ENCODE results near the gene ITPR2.

DNA sequence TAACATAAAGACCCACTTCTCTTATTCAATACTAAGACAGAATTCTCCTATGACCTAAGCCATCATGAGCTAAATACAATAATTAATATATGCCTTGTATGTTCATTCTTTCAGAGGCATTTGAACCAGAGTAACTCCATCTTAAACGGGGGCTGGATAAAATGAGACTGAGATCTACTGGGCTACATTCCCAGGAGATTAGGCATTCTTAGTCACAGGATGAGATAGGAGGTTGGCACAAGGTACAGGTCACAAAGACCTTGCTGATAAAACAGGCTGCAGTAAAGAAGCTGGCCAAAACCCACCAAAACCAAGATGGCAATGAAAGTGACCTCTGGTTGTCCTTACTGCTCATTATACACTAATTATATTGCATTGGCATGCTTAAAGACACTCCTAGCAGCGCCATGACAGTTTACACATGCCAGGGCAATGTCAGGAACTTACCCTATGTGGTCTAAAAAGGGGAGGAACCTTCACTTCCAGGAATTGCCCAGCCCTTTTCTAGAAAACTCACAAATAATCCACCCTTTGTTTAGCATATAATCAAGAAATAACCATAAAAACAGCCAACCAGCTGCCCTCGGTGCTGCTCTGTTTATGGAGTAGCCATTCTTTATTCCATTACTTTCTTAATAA, 376.9 kb downstream of the ITPR2 start:
- TF ChIP-seq, protein P1, sequence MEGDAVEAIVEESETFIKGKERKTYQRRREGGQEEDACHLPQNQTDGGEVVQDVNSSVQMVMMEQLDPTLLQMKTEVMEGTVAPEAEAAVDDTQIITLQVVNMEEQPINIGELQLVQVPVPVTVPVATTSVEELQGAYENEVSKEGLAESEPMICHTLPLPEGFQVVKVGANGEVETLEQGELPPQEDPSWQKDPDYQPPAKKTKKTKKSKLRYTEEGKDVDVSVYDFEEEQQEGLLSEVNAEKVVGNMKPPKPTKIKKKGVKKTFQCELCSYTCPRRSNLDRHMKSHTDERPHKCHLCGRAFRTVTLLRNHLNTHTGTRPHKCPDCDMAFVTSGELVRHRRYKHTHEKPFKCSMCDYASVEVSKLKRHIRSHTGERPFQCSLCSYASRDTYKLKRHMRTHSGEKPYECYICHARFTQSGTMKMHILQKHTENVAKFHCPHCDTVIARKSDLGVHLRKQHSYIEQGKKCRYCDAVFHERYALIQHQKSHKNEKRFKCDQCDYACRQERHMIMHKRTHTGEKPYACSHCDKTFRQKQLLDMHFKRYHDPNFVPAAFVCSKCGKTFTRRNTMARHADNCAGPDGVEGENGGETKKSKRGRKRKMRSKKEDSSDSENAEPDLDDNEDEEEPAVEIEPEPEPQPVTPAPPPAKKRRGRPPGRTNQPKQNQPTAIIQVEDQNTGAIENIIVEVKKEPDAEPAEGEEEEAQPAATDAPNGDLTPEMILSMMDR (IDR thresholded peaks at IDR 0.05; ENCODE audit: low read length): no peak
- TF ChIP-seq EZH2 (IDR thresholded peaks at IDR 0.05; ENCODE audit: borderline replicate concordance, low read length): no peak

Measured in OCI-LY1 (cell line).